ENCODE data around the gene NIPBL.

The NIPBL gene

DNA sequence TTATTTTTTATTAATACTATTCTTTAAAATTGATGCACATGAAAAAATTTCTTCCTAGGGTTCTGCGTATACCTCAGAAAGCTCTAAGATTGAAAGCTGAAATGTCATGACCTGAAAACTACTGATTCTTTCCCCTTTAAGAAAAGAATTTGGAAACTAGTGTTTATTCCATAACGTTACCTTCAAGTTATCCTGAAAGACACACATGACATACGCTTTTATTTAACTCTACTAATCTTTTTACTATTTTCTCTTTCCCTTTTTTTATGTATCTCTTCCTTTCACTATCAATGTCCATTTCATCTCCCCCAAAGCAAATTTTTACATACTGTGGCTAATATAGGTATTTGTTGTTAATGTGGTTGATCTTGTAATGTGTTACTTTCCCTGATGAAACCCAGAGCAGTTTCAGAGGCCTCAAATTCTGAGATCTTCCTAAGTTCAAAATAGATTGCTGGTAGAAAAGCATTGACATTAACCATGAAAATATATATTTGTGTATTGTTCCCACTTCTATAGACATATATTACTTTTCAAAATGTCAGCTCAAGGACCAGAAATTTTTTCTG lies 7.4 kb downstream of the NIPBL start:
- peaks cover 44% of the 10 kb centered on the region for H3K4me1 ChIP-seq (ENCODE audit: insufficient read depth, poor library complexity, severe bottlenecking)
- DNase-seq (ENCODE audit: low spot score): no peak
- H3K36me3 ChIP-seq (ENCODE audit: low read depth): no peaks in the 10 kb centered on the region
- no peak for ATAC-seq (ENCODE audit: low read depth)
- H3K27me3 ChIP-seq (ENCODE audit: insufficient read depth, poor library complexity, severe bottlenecking): no peaks in the 10 kb centered on the region
- no peak overlapping the region for H3K27ac ChIP-seq (ENCODE audit: poor library complexity, severe bottlenecking)
- H3K4me3 ChIP-seq (ENCODE audit: severe bottlenecking): no peak overlapping the region
- TF ChIP-seq, protein P1, sequence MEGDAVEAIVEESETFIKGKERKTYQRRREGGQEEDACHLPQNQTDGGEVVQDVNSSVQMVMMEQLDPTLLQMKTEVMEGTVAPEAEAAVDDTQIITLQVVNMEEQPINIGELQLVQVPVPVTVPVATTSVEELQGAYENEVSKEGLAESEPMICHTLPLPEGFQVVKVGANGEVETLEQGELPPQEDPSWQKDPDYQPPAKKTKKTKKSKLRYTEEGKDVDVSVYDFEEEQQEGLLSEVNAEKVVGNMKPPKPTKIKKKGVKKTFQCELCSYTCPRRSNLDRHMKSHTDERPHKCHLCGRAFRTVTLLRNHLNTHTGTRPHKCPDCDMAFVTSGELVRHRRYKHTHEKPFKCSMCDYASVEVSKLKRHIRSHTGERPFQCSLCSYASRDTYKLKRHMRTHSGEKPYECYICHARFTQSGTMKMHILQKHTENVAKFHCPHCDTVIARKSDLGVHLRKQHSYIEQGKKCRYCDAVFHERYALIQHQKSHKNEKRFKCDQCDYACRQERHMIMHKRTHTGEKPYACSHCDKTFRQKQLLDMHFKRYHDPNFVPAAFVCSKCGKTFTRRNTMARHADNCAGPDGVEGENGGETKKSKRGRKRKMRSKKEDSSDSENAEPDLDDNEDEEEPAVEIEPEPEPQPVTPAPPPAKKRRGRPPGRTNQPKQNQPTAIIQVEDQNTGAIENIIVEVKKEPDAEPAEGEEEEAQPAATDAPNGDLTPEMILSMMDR (IDR thresholded peaks at IDR 0.05; ENCODE audit: poor library complexity, severe bottlenecking): no peak
- H3K9me3 ChIP-seq (ENCODE audit: severe bottlenecking): no peaks in the 10 kb centered on the region

DNA sequence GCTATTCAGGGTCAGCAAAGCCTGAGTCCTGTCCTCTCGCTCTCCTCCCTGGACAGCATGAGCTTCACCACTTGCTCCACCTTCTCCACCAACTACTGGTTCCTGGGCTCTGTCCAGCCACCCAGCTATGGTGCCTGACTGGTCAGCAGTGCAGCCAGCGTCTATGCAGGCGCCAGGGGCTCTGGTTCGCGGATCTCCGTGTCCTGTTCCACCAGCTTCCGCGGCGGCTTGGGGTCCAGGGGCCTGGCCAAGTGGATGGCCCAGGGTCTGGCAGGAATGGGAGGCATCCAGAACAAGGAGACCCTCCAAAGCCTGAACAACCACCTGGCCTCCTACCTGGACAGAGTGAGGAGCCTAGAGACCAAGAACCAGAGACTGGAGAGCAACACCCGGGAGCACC lies 8.6 kb downstream of the NIPBL start:
- ATAC-seq (ENCODE audit: low read depth): no peak
- TF ChIP-seq, protein P1 (IDR thresholded peaks at IDR 0.05; ENCODE audit: poor library complexity, severe bottlenecking): no peak
- no peak overlapping the region for H3K4me3 ChIP-seq (ENCODE audit: severe bottlenecking)
- H3K27ac ChIP-seq (ENCODE audit: poor library complexity, severe bottlenecking): no peak overlapping the region
- no peaks in the 10 kb centered on the region for H3K9me3 ChIP-seq (ENCODE audit: severe bottlenecking)
- H3K4me1 ChIP-seq (ENCODE audit: insufficient read depth, poor library complexity, severe bottlenecking): peaks cover 32% of the 10 kb centered on the region
- H3K36me3 ChIP-seq (ENCODE audit: low read depth): no peaks in the 10 kb centered on the region
- H3K27me3 ChIP-seq (ENCODE audit: insufficient read depth, poor library complexity, severe bottlenecking): no peaks in the 10 kb centered on the region
- no peak for DNase-seq (ENCODE audit: low spot score)

DNA sequence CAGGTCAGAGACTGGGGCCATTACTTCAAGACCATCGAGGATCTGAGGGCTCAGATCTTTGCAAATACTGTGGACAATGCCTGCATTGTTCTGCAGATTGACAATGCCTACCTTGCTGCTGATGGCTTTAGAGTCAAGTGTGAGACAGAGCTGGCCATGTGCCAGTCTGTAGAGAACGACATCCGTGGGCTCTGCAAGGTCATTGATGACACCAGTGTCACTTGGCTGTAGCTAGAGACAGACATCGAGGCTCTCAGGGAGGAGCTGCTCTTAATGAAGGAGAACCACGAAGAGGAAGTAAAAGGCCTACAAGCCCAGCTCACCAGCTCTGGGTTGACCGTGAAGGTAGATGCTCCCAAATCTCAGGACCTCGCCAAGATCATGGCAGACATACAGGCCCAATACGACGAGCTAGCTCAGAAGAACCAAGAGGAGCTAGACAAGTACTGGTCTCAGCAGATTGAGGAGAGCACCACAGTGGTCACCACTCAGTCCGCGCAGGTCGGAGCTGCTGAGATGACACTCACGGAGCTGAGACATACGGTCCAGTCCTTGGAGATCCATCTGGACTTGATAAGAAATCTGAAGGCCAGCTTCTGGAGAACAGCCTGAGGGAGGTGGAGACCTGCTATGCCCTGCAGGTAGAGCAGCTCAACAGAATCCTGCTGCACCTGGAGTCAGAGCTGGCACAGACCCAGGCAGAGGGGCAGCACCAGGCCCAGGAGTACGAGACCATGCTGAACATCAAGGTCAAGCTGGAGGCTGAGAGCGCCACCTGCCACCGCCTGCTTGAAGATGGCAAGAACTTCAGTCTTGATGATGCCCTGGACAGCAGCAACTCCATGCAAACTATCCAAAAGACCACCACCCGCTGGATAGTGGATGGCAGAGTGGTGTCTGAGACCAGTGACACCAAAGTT lies 9.3 kb downstream of the NIPBL start:
- TF ChIP-seq, protein P1 (IDR thresholded peaks at IDR 0.05; ENCODE audit: poor library complexity, severe bottlenecking): no peak
- DNase-seq (ENCODE audit: low spot score) (no peak), ATAC-seq (ENCODE audit: low read depth) (no peak)
- Histone ChIP-seq H3K4me3 (ENCODE audit: severe bottlenecking) (no peak overlapping the region), H3K4me1 (ENCODE audit: insufficient read depth, poor library complexity, severe bottlenecking) (peaks cover 25% of the 10 kb centered on the region), H3K36me3 (ENCODE audit: low read depth) (no peaks in the 10 kb centered on the region), H3K9me3 (ENCODE audit: severe bottlenecking) (no peaks in the 10 kb centered on the region), H3K27ac (ENCODE audit: poor library complexity, severe bottlenecking) (no peak overlapping the region), H3K27me3 (ENCODE audit: insufficient read depth, poor library complexity, severe bottlenecking) (no peaks in the 10 kb centered on the region)

DNA sequence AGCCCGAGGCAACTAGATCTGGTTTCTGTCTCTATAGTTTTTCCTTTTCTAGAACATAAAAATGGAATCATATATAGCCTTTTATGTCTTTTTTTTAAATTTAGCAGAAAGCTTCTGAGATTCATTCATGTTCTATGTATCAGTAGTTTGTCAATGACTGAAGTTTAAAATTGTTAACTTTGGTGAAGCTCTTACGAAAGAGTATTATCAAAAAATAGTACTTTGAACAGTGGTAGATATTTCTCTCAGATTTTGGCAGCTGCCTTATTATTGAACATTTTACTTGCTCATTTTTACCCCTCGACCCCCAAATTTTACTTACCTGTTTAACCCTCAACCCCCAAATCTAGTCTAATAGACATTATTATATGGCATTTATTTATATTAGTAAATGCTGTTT lies 10.2 kb downstream of the NIPBL start:
- Histone ChIP-seq H3K27ac (ENCODE audit: poor library complexity, severe bottlenecking) (peak overlapping the region; percentile 1), H3K36me3 (ENCODE audit: low read depth) (no peaks in the 10 kb centered on the region), H3K4me1 (ENCODE audit: insufficient read depth, poor library complexity, severe bottlenecking) (peaks cover 19% of the 10 kb centered on the region), H3K4me3 (ENCODE audit: severe bottlenecking) (no peak overlapping the region), H3K9me3 (ENCODE audit: severe bottlenecking) (no peaks in the 10 kb centered on the region), H3K27me3 (ENCODE audit: insufficient read depth, poor library complexity, severe bottlenecking) (no peaks in the 10 kb centered on the region)
- DNase-seq (ENCODE audit: low spot score): no peak
- ATAC-seq (ENCODE audit: low read depth): no peak
- TF ChIP-seq, protein P1 (IDR thresholded peaks at IDR 0.05; ENCODE audit: poor library complexity, severe bottlenecking): no peak

DNA sequence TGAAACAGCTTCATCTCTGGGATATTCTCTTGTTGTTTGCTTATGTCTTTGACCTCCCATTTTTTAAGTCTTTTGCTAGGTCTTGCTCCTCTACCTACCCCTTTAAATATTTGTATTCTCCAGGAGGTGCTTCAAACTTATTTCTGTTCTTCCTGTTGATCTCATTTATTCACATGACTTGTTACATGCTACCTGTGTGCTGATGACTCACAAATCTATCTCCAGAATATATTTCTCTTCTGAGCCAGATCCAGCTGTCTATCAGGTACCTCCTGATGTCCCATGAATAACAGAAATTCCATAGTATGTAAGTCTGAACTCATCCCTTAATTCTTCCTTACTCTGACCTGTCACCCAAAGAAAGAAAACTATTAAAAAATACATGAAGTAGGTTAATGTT lies 11.0 kb downstream of the NIPBL start:
- H3K36me3 ChIP-seq (ENCODE audit: low read depth): no peaks in the 10 kb centered on the region
- H3K27me3 ChIP-seq (ENCODE audit: insufficient read depth, poor library complexity, severe bottlenecking): no peaks in the 10 kb centered on the region
- H3K4me1 ChIP-seq (ENCODE audit: insufficient read depth, poor library complexity, severe bottlenecking): peaks cover 17% of the 10 kb centered on the region
- H3K9me3 ChIP-seq (ENCODE audit: severe bottlenecking): no peaks in the 10 kb centered on the region
- ATAC-seq (ENCODE audit: low read depth) (peak; percentile 86), DNase-seq (ENCODE audit: low spot score) (no peak)
- no peak overlapping the region for H3K4me3 ChIP-seq (ENCODE audit: severe bottlenecking)
- TF ChIP-seq, protein P1 (IDR thresholded peaks at IDR 0.05; ENCODE audit: poor library complexity, severe bottlenecking): no peak
- peak overlapping the region; percentile 1 for H3K27ac ChIP-seq (ENCODE audit: poor library complexity, severe bottlenecking)
